K562 (cell line): ENCODE data around the gene DAB1. TPM values are rescaled to one million over a fixed set of nuclear protein-coding genes. Genes with fewer than 3 reads are reported as not detected.

Experiments
- ATAC-seq: fragments of 200-7000 bp; cut with Tn5 transposase; 3 replicates; pipeline ENCODE4 v1.9.1; 2020; ENCODE audit warnings: moderate library complexity
- BruUV-seq: library from RNA; stranded (reverse); fragments of 400-500 nt; replicated peaks from 2 replicates; lab custom pipeline; 2021; lab: Mats Ljungman, UMichigan
- CTCF ChIA-PET: fragments of 300-600 bp; formaldehyde crosslinking; extraction: SDS; loops from one replicate; lab custom pipeline; 2021; ENCODE audit warnings: low intra/inter-chr PET ratio; lab: Yijun Ruan, JAX
- POLR2A ChIA-PET: fragments of 300-600, 350-650 bp; sonication (Branson Sonifier 250); formaldehyde crosslinking; extraction: SDS; loops from one replicate; lab custom pipeline; 2021; ENCODE audit warnings: antibody characterized with exemption, inconsistent platforms; lab: Yijun Ruan, JAX
- DNase-seq, 4 experiments: peaks; one replicate each; pipeline versions ENCODE4 v3.0.0 to v3.0.0-alpha.2; 2011 to 2018; ENCODE audit warnings: low spot score in 3 of 4, mixed read lengths in 3 of 4; ENCODE audit errors: extremely low read depth in 1 of 4
- FAIRE-seq: peaks from 2 replicates; lab custom pipeline; 2011; peaks lifted over from hg19 to GRCh38; lab: Jason Lieb, UNC
- H2AFZ ChIP-seq: 2 replicates; pipeline ENCODE4 v1.6.0; 2011; ENCODE audit warnings: low read depth, low read length, control low read depth, inconsistent platforms
- H3K27ac ChIP-seq: fragments of 200-600 bp; 3 replicates; pipeline ENCODE4 v1.8.0; 2011; ENCODE audit warnings: low read depth, mild to moderate bottlenecking, control low read depth, inconsistent platforms, low read length, moderate library complexity, mixed read lengths; ENCODE audit errors: extremely low read depth
- H3K27me3 ChIP-seq, 2 experiments: fragments of 300-600 bp in 1 of 2; 2 replicates in 1 of 2; 3 replicates in 1 of 2; pipeline versions ENCODE4 v1.6.0 to v1.8.0; 2011; ENCODE audit warnings: inconsistent platforms in 2 of 2, low read length in 2 of 2, mild to moderate bottlenecking in 1 of 2, mixed read lengths in 1 of 2, moderate library complexity in 1 of 2; ENCODE audit not compliant: control insufficient read depth in 2 of 2, insufficient read depth in 2 of 2
- H3K36me3 ChIP-seq: fragments of 300-600 bp; 3 replicates; pipeline ENCODE4 v1.8.0; 2011; ENCODE audit warnings: mild to moderate bottlenecking, low read length, inconsistent platforms; ENCODE audit not compliant: control insufficient read depth, insufficient read depth
- H3K4me1 ChIP-seq, 2 experiments: fragments of 200-600 bp in 1 of 2; replicated peaks in 1 of 2; 2 replicates in 1 of 2; 3 replicates in 1 of 2; pipeline versions ENCODE4 v1.5.1 to v1.8.0; 2011; ENCODE audit warnings: inconsistent platforms in 2 of 2, low read length in 2 of 2, mild to moderate bottlenecking in 1 of 2, mixed read lengths in 1 of 2, moderate library complexity in 1 of 2; ENCODE audit not compliant: control insufficient read depth in 2 of 2, insufficient read depth in 2 of 2
- H3K4me2 ChIP-seq: 2 replicates; pipeline ENCODE4 v1.6.1; 2011; ENCODE audit warnings: low read length, control low read depth, inconsistent platforms, mixed read lengths; ENCODE audit not compliant: insufficient read depth
- H3K4me3 ChIP-seq: fragments of 200-600 bp; sonication (generic), shearing (Covaris generic); 2 replicates; pipeline ENCODE4 v1.5.1; 2016; ENCODE audit warnings: control low read depth, inconsistent platforms
- H3K79me2 ChIP-seq: fragments of 200-600 bp; 3 replicates; pipeline ENCODE4 v1.8.0; 2011; ENCODE audit warnings: low read length, inconsistent platforms; ENCODE audit not compliant: control insufficient read depth, insufficient read depth
- H3K9ac ChIP-seq, 2 experiments: 2 replicates each; pipeline versions ENCODE4 v1.6.0 to v1.6.1; 2011; ENCODE audit warnings: low read depth in 2 of 2, low read length in 2 of 2, control low read depth in 1 of 2, inconsistent platforms in 1 of 2, mild to moderate bottlenecking in 1 of 2, mixed read lengths in 1 of 2; ENCODE audit not compliant: insufficient read depth in 1 of 2
- H3K9me1 ChIP-seq: one replicate; pipeline ENCODE4 v1.6.0; 2011; ENCODE audit warnings: inconsistent platforms, mild to moderate bottlenecking, low read length, moderate library complexity; ENCODE audit not compliant: control insufficient read depth, insufficient read depth
- H3K9me3 ChIP-seq: replicated peaks from 2 replicates; pipeline ENCODE4 v1.5.1; 2011; ENCODE audit warnings: low read depth, low read length, inconsistent platforms; ENCODE audit not compliant: control insufficient read depth, insufficient read depth
- H4K20me1 ChIP-seq: replicated peaks from 2 replicates; pipeline ENCODE4 v1.6.1; 2011; ENCODE audit warnings: low read length, inconsistent platforms, mixed read lengths; ENCODE audit not compliant: control insufficient read depth, insufficient read depth
- BRCA1 ChIP-seq, 2 experiments: fragments of 450-650 bp in 1 of 2; sonication (generic) in 1 of 2; formaldehyde crosslinking in 1 of 2; IDR thresholded peaks; 2 replicates each; pipeline versions ENCODE4 v1.5.0 to v1.6.1; 2017 to 2020; ENCODE audit warnings: mild to moderate bottlenecking in 1 of 2, missing genetic modification reagents in 1 of 2
- DACH1 ChIP-seq: fragments of 450-650 bp; IDR thresholded peaks from 2 replicates; pipeline ENCODE4 v1.6.1; 2018; ENCODE audit not compliant: partially characterized antibody
- HMG20A ChIP-seq: fragments of 450-650 bp; formaldehyde crosslinking; conservative IDR thresholded peaks from 2 replicates; pipeline ENCODE4 v1.4.0; 2020; ENCODE audit warnings: mild to moderate bottlenecking, mixed read lengths
- PHF20 ChIP-seq: fragments of 450-650 bp; IDR thresholded peaks from 2 replicates; pipeline ENCODE4 v1.6.1; 2018; ENCODE audit not compliant: partially characterized antibody
- RBM14 ChIP-seq: fragments of 200-400 bp; formaldehyde crosslinking; IDR thresholded peaks from 2 replicates; pipeline ENCODE4 v1.6.1; 2018; ENCODE audit warnings: low read depth, mild to moderate bottlenecking, low read length, moderate library complexity, borderline replicate concordance; ENCODE audit not compliant: insufficient read depth
- SMAD2 ChIP-seq: fragments of 150-350 bp; IDR thresholded peaks from 2 replicates; pipeline ENCODE4 v1.6.1; 2014; ENCODE audit warnings: low read depth, mild to moderate bottlenecking, low read length
- SMARCA4 ChIP-seq: fragments of 450-650 bp; IDR thresholded peaks from 2 replicates; pipeline ENCODE4 v1.6.1; 2016
- SRF ChIP-seq, 2 experiments: fragments of 250-450, 450-650 bp in 1 of 2; sonication (Bioruptor Pico) in 1 of 2; sonication (generic) in 1 of 2; formaldehyde crosslinking; IDR thresholded peaks; 2 replicates each; pipeline versions ENCODE4 v1.5.0 to v1.5.1; 2020 to 2022; ENCODE audit warnings: mild to moderate bottlenecking in 1 of 2, missing genetic modification reagents in 1 of 2
- SUPT5H ChIP-seq: fragments of 450-650 bp; IDR thresholded peaks from 2 replicates; pipeline ENCODE4 v1.6.1; 2016
- ZNF3 ChIP-seq: fragments of 250-450 bp; sonication (Bioruptor Pico); IDR thresholded peaks from 2 replicates; pipeline ENCODE4 v1.5.0; 2021; ENCODE audit warnings: mild to moderate bottlenecking, moderate library complexity
- ZNF583 ChIP-seq: fragments of 250-450 bp; sonication (Bioruptor Pico); IDR thresholded peaks from 2 replicates; pipeline ENCODE4 v1.4.0; 2020
- ZNF77 ChIP-seq: fragments of 250-450 bp; sonication (Bioruptor Pico); IDR thresholded peaks from 2 replicates; pipeline ENCODE4 v1.5.0; 2020
- WGBS: fragments of 100-300 bp; shearing (Covaris generic); methylation state at CpG from one replicate; pipeline ENCODE4 v1.1.6; 2016; ENCODE audit warnings: low coverage, mixed read lengths; ENCODE audit not compliant: insufficient coverage; ENCODE audit errors: missing lambda C conversion rate; 5-methylcytosine and 5-hydroxymethylcytosine counted together
- in situ Hi-C: fragments of 300-500 bp; cut with MboI; formaldehyde crosslinking; loops from 4 replicates; pipeline ENCODE4 v1.15.0; 2018; ENCODE audit warnings: inconsistent platforms, mixed read lengths
- intact Hi-C: fragments of 100-400 bp; cut with micrococcal nuclease; formaldehyde crosslinking; loops from 2 replicates; pipeline ENCODE4 v1.14.2; 2022
- polyA plus RNA-seq, 8 experiments: library from polyadenylated mRNA; depleted of rRNA in 4 of 8; stranded (reverse) in 5 of 8; unstranded in 3 of 8; fragments of >200 nt; fragmentation: Nextera tagmentation in 2 of 8; fragmentation: Illumina TruSeq in 1 of 8; extraction: Ambion mirVana in 2 of 8; extraction: Trizol in 1 of 8; gene quantifications; 2 replicates each; pipeline versions ENCODE4 v1.2.1 to v1.2.3, GENCODE V29; 2011 to 2014; ENCODE audit warnings: inconsistent platforms in 1 of 8, missing spikeins in 1 of 8
- total RNA-seq, 7 experiments: library from RNA; depleted of rRNA in 6 of 7; stranded (reverse); fragments of >200 nt in 6 of 7; fragmentation: Illumina TruSeq in 2 of 7; extraction: Trizol in 2 of 7; gene quantifications; 2 replicates each; pipeline versions ENCODE4 v1.2.1 to v1.2.3, GENCODE V29; 2011 to 2021; ENCODE audit warnings: low replicate concordance in 1 of 7

Gene DAB1
- total and polyA plus RNA-seq, 9 of the 15 experiments (the other 6 are each of a cell fraction or from before 2014, with no cell fraction given) = not detected

DNA sequence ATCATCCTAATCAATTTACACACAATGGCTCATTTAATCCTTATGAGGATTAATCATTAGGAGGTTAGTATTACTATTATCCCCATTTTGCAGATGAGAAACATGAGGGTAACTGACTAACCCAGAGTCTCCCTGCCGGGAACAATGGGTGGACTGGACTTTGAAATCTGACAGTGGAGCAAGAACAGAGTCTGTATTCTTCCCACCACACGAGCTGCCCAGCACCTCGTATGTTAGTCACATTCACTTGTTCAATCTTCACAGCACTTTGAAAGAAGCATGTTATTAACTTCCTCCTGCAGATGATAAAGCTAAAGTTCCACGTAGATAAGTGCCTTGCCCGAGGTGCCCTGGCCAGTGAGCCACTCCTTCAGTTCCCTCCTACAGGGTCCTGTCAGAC is 470.5 kb downstream of the DAB1 start:
- no TSS peak for BruUV-seq
- no peaks in the 10 kb centered on the region for H3K36me3 ChIP-seq
- H3K27ac ChIP-seq = no peak overlapping the region
- WGBS = 2% methylated on average over 5 of the region's 5 CpGs
- DNase-seq = no peak
- H3K4me3 ChIP-seq = no peak overlapping the region
- ChIA-PET POLR2A (interaction anchor here (0.6 kb wide), 1 partner anchor 121 kb away, joined by 3 read pairs; no protein-coding TSS in a partner anchor), CTCF (no interaction called here)
- in situ Hi-C loops (no loop called here), intact Hi-C loops (no loop called here)
- peaks cover 0 to 19% of the 10 kb centered on the region in 2 experiments; a peak in 2 of 5 replicates for H3K27me3 ChIP-seq
- no peak for ATAC-seq
- no peaks in the 10 kb centered on the region for H4K20me1 ChIP-seq
- no peaks in the 10 kb centered on the region for H3K79me2 ChIP-seq
- H3K9ac ChIP-seq = no peak overlapping the region
- H3K4me2 ChIP-seq = no peak overlapping the region
- H3K4me1 ChIP-seq = no peaks in the 10 kb centered on the region
- no peak overlapping the region for H2AFZ ChIP-seq
- TF ChIP-seq SMARCA4 (no peak), ZNF583 (CRISPR knock-in tag) (no peak), ZNF3 (CRISPR knock-in tag) (no peak), SUPT5H (no peak), BRCA1 (IDR thresholded peaks at IDR 0.05) (no peak), BRCA1 (CRISPR knock-in tag; IDR thresholded peaks at IDR 0.05) (no peak)
- FAIRE-seq = no peak
- H3K9me1 ChIP-seq = no peaks in the 10 kb centered on the region
- H3K9me3 ChIP-seq = no peaks in the 10 kb centered on the region

DNA sequence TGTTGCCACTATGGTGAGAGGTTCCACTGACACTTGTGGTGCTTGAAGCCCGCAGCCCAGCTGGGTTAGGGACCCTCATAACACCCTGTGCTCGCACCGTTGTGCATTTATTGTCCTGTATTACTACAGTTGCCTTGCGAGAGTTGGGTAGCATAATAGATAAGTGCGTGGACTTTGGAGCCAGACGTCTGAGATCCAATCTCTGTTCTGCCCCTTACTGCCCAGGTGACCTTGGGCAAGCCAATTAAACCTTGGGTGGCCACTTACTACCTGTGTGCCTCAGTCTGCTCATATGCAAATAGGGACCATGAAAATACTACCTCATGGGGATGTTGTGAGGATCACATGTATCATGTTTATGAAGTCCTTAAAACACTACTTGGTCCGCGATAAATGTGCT is 471.4 kb downstream of the DAB1 start:
- H3K79me2 ChIP-seq = no peaks in the 10 kb centered on the region
- CTCF ChIA-PET = no interaction called here
- H3K9ac ChIP-seq = no peak overlapping the region
- no TSS peak for BruUV-seq
- no peak for TF ChIP-seq SRF (CRISPR knock-in tag; IDR thresholded peaks at IDR 0.05)
- no peak for TF ChIP-seq SMAD2
- no peak for TF ChIP-seq DACH1
- no peak for TF ChIP-seq RBM14
- TF ChIP-seq ZNF77 (CRISPR knock-in tag) = no peak
- no peak for TF ChIP-seq PHF20
- no peak for TF ChIP-seq HMG20A (CRISPR knock-in tag)
- no peaks in the 10 kb centered on the region for H4K20me1 ChIP-seq
- 0% methylated on average over 8 of the region's 8 CpGs for WGBS
- intact Hi-C loops = no loop called here
- no peaks in the 10 kb centered on the region for H3K36me3 ChIP-seq
- no peaks in the 10 kb centered on the region for H3K9me1 ChIP-seq
- H3K4me3 ChIP-seq = no peak overlapping the region
- in situ Hi-C loops = no loop called here
- H3K27me3 ChIP-seq = peaks cover 0 to 19% of the 10 kb centered on the region in 2 experiments; a peak in 2 of 5 replicates
- no peak for FAIRE-seq
- H3K4me2 ChIP-seq = no peak overlapping the region
- no peak overlapping the region for H3K27ac ChIP-seq
- no peaks in the 10 kb centered on the region for H3K9me3 ChIP-seq
- POLR2A ChIA-PET = no interaction called here
- no peak overlapping the region for H2AFZ ChIP-seq
- no peak for DNase-seq
- H3K4me1 ChIP-seq = no peaks in the 10 kb centered on the region
- no peak for ATAC-seq
